ENCODE results near the gene ITIH6.
A peak's percentile ranks its signal among the peaks of the same experiment; 100 is the strongest.
"Not testable (repeated sequence)": the region's sequence is repeated elsewhere in the genome, so short reads cannot be mapped to it uniquely, and the experiment has no call there.

ITIH6 gene

DNA sequence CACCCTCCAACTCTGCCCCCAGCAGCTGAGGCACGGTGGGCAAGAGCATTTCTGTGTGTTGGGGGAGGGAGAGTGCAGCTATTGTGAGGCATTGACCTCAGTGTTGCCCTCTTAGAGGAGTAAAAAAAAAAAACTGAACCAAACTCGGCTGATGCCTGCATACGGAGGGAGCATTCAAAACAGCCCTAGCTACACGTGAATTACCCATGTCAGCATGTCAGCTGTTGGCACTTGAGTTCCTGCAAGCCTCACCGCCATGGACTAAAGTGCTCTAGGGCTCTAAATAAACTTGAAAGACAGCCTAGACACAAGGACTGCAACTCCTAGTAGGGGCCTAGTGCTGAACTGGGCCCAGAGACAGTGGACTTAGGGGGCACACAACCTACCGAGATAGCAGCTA lies 22.0 kb downstream of the ITIH6 start:
- no peak for DNase-seq
- Histone ChIP-seq H3K9me3 (ENCODE audit: control insufficient read depth, low read length) (no peaks in the 10 kb centered on the region), H3K4me1 (ENCODE audit: control insufficient read depth, insufficient read depth, low read length, poor library complexity, severe bottlenecking) (no peaks in the 10 kb centered on the region), H3K27ac (ENCODE audit: insufficient read depth, low read length, poor library complexity, severe bottlenecking) (no peak overlapping the region), H3K4me3 (ENCODE audit: insufficient read depth, low read depth, low read length, poor library complexity, severe bottlenecking) (no peak overlapping the region), H3K27me3 (replicated peaks; ENCODE audit: control insufficient read depth, insufficient read depth, low read length, poor library complexity, severe bottlenecking) (no peaks in the 10 kb centered on the region), H3K36me3 (ENCODE audit: control insufficient read depth, insufficient read depth, low read length) (no peaks in the 10 kb centered on the region)

DNA sequence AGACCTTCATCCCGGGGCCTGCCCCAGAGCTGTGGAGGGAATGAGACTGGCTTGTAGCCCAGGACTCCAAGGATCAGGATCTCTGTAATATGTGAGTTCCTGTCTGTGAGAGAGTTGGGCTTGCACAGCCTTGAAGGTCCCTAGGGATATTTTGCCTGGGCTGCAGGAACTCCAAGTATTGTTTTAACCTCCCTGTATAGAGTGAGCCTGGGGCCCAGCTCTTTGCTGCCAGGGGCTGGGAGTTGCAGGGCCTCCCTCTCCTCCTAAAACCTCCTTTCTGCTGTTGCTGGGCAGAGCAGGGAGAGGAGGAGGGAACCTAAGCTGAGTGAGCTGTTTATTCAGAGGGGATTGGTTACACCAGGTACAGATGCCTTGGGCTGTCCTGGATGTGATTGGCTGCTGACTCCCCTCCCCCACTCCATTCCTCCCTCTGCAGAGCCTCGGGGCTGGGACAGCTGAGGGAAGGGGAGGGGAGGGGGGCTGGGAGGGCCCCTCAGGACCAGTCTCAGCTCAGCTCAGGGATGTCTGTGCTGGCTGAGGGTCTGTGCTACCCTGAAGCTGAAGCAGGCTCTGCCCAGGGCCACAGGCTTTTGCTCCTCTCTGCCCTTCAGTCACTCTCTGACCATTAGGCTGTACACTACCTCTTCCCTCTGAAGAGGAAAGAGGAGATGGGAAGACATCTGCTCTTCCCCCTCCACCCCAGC lies 23.5 kb downstream of the ITIH6 start:
- H3K4me3 ChIP-seq (ENCODE audit: insufficient read depth, low read depth, low read length, poor library complexity, severe bottlenecking); H3K9me3 ChIP-seq (ENCODE audit: control insufficient read depth, low read length); DNase-seq; H3K36me3 ChIP-seq (ENCODE audit: control insufficient read depth, insufficient read depth, low read length); H3K27me3 ChIP-seq (replicated peaks; ENCODE audit: control insufficient read depth, insufficient read depth, low read length, poor library complexity, severe bottlenecking); H3K27ac ChIP-seq (ENCODE audit: insufficient read depth, low read length, poor library complexity, severe bottlenecking); H3K4me1 ChIP-seq (ENCODE audit: control insufficient read depth, insufficient read depth, low read length, poor library complexity, severe bottlenecking): not testable (repeated sequence)

DNA sequence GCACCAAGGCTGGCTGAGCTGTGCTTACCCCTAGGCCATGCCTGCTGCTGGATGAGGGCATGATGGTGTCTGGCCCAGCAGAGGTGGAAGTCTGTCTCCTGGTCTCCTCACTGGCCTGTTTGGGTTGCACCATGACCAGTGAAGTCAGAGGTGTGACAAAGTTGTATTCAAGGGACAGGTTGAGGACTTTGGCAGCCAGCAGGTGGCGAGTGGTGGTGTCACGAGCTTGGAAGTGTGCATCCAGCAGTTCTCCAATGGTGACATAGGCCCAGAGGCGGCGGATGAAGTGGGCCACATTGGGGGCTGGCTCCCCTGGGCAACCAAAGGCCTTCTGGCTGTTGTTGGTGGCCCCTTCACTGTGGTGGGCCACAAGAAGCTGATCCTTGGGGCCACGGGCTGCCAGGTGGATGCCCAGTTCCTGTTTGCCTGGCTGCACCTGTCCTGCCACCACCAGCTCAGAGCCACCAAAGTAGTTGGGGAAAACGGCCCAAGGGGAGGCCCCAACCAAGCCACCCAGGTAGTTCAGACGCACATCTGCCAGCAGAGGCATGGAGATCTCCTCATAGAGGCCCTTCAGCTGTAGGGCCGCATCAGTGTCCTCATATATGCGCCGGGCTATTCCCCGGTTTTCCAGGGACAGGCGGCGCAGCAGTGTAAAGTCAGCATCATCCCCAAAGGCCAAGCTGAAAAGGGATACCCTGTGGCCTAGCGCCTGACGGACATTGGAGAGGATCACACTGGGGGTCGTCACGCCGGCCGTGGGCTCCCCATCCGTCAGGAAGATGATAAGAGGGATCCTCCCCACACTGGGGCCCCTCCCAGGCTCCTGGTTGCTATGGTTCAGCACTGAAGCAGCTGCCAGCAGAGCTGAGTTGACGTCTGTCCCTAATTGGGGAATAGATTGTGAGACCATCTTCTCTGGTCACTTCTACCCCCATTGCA lies 39.7 kb downstream of the ITIH6 start:
- no peak for DNase-seq
- Histone ChIP-seq H3K36me3 (ENCODE audit: control insufficient read depth, insufficient read depth, low read length) (no peaks in the 10 kb centered on the region), H3K4me3 (ENCODE audit: insufficient read depth, low read depth, low read length, poor library complexity, severe bottlenecking) (no peak overlapping the region), H3K9me3 (ENCODE audit: control insufficient read depth, low read length) (no peaks in the 10 kb centered on the region), H3K27me3 (replicated peaks; ENCODE audit: control insufficient read depth, insufficient read depth, low read length, poor library complexity, severe bottlenecking) (no peaks in the 10 kb centered on the region), H3K4me1 (ENCODE audit: control insufficient read depth, insufficient read depth, low read length, poor library complexity, severe bottlenecking) (no peaks in the 10 kb centered on the region), H3K27ac (ENCODE audit: insufficient read depth, low read length, poor library complexity, severe bottlenecking) (no peak overlapping the region)

DNA sequence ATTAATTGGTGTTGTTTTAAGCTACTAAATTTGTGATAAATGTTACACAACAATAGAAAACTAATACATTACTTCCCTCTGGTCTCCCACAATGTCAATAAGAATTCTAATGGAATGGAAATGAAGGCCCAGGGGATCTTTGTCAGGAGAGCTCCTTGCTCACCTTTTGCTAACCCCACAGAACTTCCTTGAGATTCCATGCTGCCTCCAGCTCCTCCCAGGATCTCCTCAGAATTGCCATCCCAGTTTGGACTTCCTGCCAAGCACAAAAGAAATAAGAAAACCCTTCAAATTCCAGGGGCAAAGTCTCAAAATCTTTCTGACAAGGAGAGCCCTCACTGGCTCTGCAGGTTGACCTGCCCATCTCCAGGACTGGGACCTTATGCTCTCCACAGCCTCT lies 43.2 kb downstream of the ITIH6 start:
- no peaks in the 10 kb centered on the region for H3K36me3 ChIP-seq (ENCODE audit: control insufficient read depth, insufficient read depth, low read length)
- no peak overlapping the region for H3K4me3 ChIP-seq (ENCODE audit: insufficient read depth, low read depth, low read length, poor library complexity, severe bottlenecking)
- H3K9me3 ChIP-seq (ENCODE audit: control insufficient read depth, low read length) = no peaks in the 10 kb centered on the region
- no peak for DNase-seq
- H3K27ac ChIP-seq (ENCODE audit: insufficient read depth, low read length, poor library complexity, severe bottlenecking) = no peak overlapping the region
- H3K27me3 ChIP-seq (replicated peaks; ENCODE audit: control insufficient read depth, insufficient read depth, low read length, poor library complexity, severe bottlenecking) = no peaks in the 10 kb centered on the region
- no peaks in the 10 kb centered on the region for H3K4me1 ChIP-seq (ENCODE audit: control insufficient read depth, insufficient read depth, low read length, poor library complexity, severe bottlenecking)

DNA sequence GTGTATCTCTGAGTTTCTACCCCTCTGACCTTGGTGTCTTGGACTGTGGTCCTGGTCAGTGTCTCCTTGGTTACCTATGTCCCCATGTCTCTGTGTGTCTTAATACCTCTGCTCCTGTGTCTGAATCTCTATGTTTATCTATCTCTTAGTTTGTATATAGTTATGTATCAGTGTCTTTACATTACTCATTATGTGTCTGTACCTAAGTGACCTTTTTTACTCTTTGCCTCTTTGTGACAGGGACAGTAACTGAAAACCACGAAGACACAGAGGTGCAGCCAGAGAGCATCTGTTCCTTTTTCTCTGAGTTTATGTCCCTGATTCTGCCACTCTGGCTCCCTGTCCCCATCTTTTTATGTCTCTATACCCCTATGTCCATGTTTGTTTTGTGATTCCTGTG lies 49.4 kb downstream of the ITIH6 start:
- no peak overlapping the region for H3K4me3 ChIP-seq (ENCODE audit: insufficient read depth, low read depth, low read length, poor library complexity, severe bottlenecking)
- no peaks in the 10 kb centered on the region for H3K27me3 ChIP-seq (replicated peaks; ENCODE audit: control insufficient read depth, insufficient read depth, low read length, poor library complexity, severe bottlenecking)
- no peaks in the 10 kb centered on the region for H3K9me3 ChIP-seq (ENCODE audit: control insufficient read depth, low read length)
- no peak overlapping the region for H3K27ac ChIP-seq (ENCODE audit: insufficient read depth, low read length, poor library complexity, severe bottlenecking)
- DNase-seq = no peak
- no peaks in the 10 kb centered on the region for H3K4me1 ChIP-seq (ENCODE audit: control insufficient read depth, insufficient read depth, low read length, poor library complexity, severe bottlenecking)
- no peaks in the 10 kb centered on the region for H3K36me3 ChIP-seq (ENCODE audit: control insufficient read depth, insufficient read depth, low read length)

DNA sequence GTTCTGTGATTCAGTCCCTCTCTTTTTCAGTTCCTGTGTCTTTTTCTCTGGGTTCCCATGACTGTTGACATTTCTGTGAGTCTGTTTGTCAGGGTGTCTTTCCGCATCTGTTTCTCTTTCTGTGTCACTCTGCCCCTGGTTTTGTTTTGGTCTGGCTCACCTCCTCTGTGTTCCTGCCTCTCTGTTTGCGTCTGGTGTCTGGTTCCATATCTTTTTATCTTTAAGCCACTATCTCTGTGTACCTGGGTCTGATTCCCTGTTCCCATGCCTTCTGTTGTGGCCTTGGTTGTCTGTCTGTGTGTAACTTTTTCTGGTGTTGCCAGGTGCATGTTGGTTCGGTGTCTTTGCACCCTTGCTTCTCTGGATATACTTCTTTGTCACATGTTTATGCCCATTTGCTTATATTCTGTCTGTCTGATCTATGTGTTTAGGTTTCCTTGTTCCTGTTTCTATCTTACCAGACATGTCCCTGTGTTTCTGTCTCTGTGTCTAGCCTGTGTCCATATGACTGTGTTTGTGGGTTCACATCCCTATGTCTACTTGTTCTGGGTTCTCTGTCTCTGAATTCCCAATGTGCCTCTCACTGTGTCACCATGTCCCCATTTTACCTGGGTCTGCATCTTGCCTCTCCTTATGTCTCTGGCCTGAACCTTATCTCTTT lies 50.2 kb downstream of the ITIH6 start:
- no peak for DNase-seq
- H3K27me3 ChIP-seq (replicated peaks; ENCODE audit: control insufficient read depth, insufficient read depth, low read length, poor library complexity, severe bottlenecking) = no peaks in the 10 kb centered on the region
- no peaks in the 10 kb centered on the region for H3K36me3 ChIP-seq (ENCODE audit: control insufficient read depth, insufficient read depth, low read length)
- H3K4me1 ChIP-seq (ENCODE audit: control insufficient read depth, insufficient read depth, low read length, poor library complexity, severe bottlenecking) = no peaks in the 10 kb centered on the region
- H3K4me3 ChIP-seq (ENCODE audit: insufficient read depth, low read depth, low read length, poor library complexity, severe bottlenecking) = no peak overlapping the region
- no peak overlapping the region for H3K27ac ChIP-seq (ENCODE audit: insufficient read depth, low read length, poor library complexity, severe bottlenecking)
- no peaks in the 10 kb centered on the region for H3K9me3 ChIP-seq (ENCODE audit: control insufficient read depth, low read length)

DNA sequence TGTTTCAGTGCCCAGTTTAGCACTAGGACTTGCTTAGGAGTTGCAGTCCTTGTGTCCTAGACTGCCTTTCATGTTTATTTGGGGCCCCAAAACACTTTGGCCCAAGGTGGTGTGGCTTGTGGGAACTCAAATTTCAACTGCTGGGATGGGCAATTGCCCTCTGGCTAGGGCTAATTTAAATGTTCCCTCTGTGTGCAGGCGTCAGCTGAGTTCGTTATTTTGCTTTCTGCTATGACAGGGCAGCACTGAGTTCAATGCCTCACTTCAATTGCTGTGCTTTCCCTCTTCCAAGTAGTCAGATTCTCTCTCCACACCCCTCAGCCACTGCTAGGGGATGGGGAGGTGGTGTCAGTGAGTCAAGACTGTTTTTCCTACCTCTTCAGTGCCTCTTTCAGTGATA lies 51.1 kb downstream of the ITIH6 start:
- Histone ChIP-seq H3K4me1 (ENCODE audit: control insufficient read depth, insufficient read depth, low read length, poor library complexity, severe bottlenecking) (no peaks in the 10 kb centered on the region), H3K27ac (ENCODE audit: insufficient read depth, low read length, poor library complexity, severe bottlenecking) (no peak overlapping the region), H3K36me3 (ENCODE audit: control insufficient read depth, insufficient read depth, low read length) (no peaks in the 10 kb centered on the region), H3K9me3 (ENCODE audit: control insufficient read depth, low read length) (no peaks in the 10 kb centered on the region), H3K4me3 (ENCODE audit: insufficient read depth, low read depth, low read length, poor library complexity, severe bottlenecking) (no peak overlapping the region), H3K27me3 (replicated peaks; ENCODE audit: control insufficient read depth, insufficient read depth, low read length, poor library complexity, severe bottlenecking) (no peaks in the 10 kb centered on the region)
- DNase-seq = no peak

DNA sequence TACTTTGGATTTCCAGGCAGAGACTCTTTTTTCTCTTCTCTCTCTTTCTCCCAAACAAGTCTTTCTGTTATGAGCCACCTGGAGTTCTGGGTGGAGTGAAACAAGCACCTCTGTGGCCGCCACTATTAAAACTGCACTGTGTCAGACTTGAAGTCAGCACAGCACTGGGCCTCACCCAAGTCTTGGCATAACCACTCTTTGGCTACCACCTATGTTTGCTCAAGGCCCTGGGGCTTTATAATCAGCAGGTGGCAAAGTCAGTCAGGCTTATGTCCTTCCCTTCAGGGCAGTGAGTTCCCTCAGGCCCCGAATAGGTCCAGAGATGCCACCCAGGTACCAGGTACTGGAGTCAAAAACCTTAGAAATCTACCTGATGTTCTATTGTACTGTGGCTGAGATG lies 52.4 kb downstream of the ITIH6 start:
- no peaks in the 10 kb centered on the region for H3K36me3 ChIP-seq (ENCODE audit: control insufficient read depth, insufficient read depth, low read length)
- H3K9me3 ChIP-seq (ENCODE audit: control insufficient read depth, low read length) = no peaks in the 10 kb centered on the region
- no peak overlapping the region for H3K4me3 ChIP-seq (ENCODE audit: insufficient read depth, low read depth, low read length, poor library complexity, severe bottlenecking)
- no peak for DNase-seq
- no peaks in the 10 kb centered on the region for H3K4me1 ChIP-seq (ENCODE audit: control insufficient read depth, insufficient read depth, low read length, poor library complexity, severe bottlenecking)
- H3K27ac ChIP-seq (ENCODE audit: insufficient read depth, low read length, poor library complexity, severe bottlenecking) = no peak overlapping the region
- no peaks in the 10 kb centered on the region for H3K27me3 ChIP-seq (replicated peaks; ENCODE audit: control insufficient read depth, insufficient read depth, low read length, poor library complexity, severe bottlenecking)

DNA sequence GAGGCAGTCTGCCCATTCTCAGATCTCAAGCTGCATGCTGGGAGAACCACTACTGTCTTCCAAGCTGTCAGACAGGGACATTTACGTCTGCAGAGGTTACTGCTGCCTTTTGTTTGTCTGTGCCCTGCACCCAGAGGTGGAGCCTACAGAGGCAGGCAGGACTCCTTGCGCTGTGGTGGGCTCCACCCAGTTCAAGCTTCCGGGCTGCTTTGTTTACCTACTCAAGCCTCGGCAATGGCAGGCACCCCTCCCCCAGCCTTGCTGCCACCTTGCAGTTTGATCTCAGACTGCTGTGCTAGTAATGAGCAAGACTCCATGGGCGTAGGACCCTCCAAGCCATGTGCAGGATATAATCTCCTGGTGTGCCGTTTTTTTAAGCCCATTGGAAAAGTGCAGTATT lies 59.5 kb downstream of the ITIH6 start:
- H3K36me3 ChIP-seq (ENCODE audit: control insufficient read depth, insufficient read depth, low read length); H3K27ac ChIP-seq (ENCODE audit: insufficient read depth, low read length, poor library complexity, severe bottlenecking); H3K4me1 ChIP-seq (ENCODE audit: control insufficient read depth, insufficient read depth, low read length, poor library complexity, severe bottlenecking); H3K27me3 ChIP-seq (replicated peaks; ENCODE audit: control insufficient read depth, insufficient read depth, low read length, poor library complexity, severe bottlenecking); H3K9me3 ChIP-seq (ENCODE audit: control insufficient read depth, low read length); H3K4me3 ChIP-seq (ENCODE audit: insufficient read depth, low read depth, low read length, poor library complexity, severe bottlenecking): not testable (repeated sequence)
- peak in 1 of 3 donors; percentile 1 for DNase-seq

Data from effector memory CD4-positive, alpha-beta T cell (primary cell).